NCI-H2107 treated with DMSO at 0.1 percent for 48 hours (cell line): ENCODE data around the gene HP1BP3.

Experiments
- DNase-seq: peaks from one replicate; lab custom pipeline; 2025; ENCODE audit not compliant: unreplicated experiment; lab: John Stamatoyannopoulos, UW

HP1BP3 gene

DNA sequence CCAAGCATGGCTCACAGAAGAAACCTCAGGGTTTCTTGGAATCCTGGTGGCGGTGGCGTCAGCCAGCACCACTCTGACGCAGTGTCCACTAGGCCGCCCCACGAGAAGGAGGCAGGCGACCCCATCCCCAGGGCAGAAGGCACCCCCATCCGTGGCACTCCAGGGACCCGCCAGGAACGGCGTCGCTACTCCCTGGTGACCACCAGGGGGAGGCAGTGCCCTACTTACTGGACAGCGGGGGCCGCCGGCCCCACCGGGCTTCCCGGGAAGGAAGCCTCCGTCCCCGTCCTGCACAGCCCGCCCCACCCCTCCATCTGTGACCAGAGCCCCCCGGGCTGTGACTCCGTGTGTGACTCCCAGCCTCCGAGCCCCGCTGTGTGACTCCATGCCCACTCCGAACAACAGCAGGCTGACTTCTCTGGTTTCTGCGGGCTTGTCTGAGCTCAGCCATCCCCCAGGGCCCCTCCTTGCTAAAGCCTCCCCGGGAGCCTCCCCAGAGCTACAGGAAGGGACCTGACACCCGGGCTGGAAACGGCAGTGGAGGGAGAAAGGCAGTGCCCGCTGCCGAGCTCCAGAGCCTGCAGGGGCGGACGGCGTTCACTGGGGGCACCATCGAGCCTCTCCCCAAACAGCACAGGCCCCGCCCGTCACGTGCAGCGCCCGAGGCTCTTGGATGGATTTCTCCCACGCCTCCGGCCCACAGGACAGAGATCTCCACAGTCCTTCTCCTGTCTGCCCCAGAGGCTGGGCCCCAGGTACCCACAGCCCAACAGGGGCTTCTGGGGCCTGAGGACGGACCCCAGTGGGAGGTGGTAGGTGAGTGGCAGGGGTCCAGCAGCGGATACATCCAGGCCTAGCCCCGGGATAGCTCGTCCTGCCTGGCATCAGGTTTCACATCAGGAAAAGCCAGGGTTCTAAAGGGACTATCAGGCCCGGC is 90.4 kb downstream of the HP1BP3 start:
- DNase-seq: peak; percentile 78

DNA sequence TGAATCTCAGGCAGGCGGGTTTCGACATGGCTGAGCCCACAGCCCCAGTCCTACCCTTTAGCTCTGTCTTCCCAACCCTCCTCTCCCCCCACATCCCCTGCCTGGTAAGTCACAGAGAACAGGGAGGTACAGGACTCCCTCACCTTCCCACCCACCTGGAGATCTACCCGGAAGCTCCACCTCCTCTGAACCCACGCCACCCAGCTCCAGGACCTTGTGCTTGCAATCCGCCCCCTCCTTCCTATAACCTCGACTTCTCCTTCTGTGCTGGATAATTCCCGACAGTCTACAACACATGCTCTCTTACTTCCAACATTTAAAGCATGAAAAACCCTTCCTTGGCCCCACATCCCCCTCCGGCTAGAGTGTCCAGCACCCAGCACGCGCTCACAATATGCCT is 91.6 kb downstream of the HP1BP3 start:
- no peak for DNase-seq

DNA sequence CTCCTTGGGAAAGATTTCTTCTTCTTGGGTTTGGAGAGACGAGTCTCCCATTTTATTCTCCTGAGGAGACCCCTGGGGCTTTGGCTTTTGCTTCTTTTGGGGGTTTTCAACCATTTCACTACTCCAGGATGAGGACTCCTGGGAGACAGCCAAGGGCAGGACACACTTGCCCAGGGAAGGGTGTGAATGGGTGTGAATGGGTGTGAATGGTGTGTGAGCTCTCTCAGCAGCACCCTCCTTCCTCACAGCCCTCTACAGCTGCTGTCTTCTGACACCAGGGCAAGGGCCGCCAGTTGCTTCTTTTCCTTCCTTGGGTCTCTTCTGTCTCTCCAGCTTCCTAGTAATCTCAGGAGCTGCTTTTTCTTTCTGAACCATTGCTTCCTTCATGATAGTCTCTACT is 93.5 kb downstream of the HP1BP3 start:
- DNase-seq: no peak
